ENCODE measurements around the gene UBE2L5.
"Not testable (repeated sequence)": the region's sequence is repeated elsewhere in the genome, so short reads cannot be mapped to it uniquely, and the experiment has no call there.

Gene UBE2L5

GRCh38 chr13:30440910-30441703 lies 18.8 kb downstream of the UBE2L5 start:
- DNase-seq (ENCODE audit: low read depth in 2 of 2): no peak

GRCh38 chr13:30442926-30443325 lies 20.6 kb downstream of the UBE2L5 start:
- DNase-seq (ENCODE audit: low read depth in 2 of 2): no peak

- DNase-seq (ENCODE audit: low read depth in 2 of 2): not testable (repeated sequence)
Measured at GRCh38 chr13:30443491-30443890, 21.2 kb downstream of the UBE2L5 start.

- no peak for DNase-seq (ENCODE audit: low read depth in 2 of 2)
Measured at GRCh38 chr13:30443957-30444404, 21.7 kb downstream of the UBE2L5 start.

- no peak for DNase-seq (ENCODE audit: low read depth in 2 of 2)
Measured at GRCh38 chr13:30446126-30446500, 23.8 kb downstream of the UBE2L5 start.

GRCh38 chr13:30448441-30448840 lies 26.1 kb downstream of the UBE2L5 start:
- DNase-seq (ENCODE audit: low read depth in 2 of 2): no peak

- no peak for DNase-seq (ENCODE audit: low read depth in 2 of 2)
Measured at GRCh38 chr13:30450066-30450465, 27.8 kb downstream of the UBE2L5 start.

GRCh38 chr13:30451476-30451875 lies 29.2 kb downstream of the UBE2L5 start:
- not testable (repeated sequence) for DNase-seq (ENCODE audit: low read depth in 2 of 2)

- DNase-seq (ENCODE audit: low read depth in 2 of 2): no peak
Measured at GRCh38 chr13:30453727-30454126, 31.4 kb downstream of the UBE2L5 start.

- no peak for DNase-seq (ENCODE audit: low read depth in 2 of 2)
Measured at GRCh38 chr13:30454991-30455390, 32.7 kb downstream of the UBE2L5 start.

GRCh38 chr13:30456290-30456689 lies 34.0 kb downstream of the UBE2L5 start:
- no peak for DNase-seq (ENCODE audit: low read depth in 2 of 2)

- no peak for DNase-seq (ENCODE audit: low read depth in 2 of 2)
Measured at GRCh38 chr13:30457306-30457891, 35.1 kb downstream of the UBE2L5 start.

- peak; percentile 28 to 39 for DNase-seq (ENCODE audit: low read depth in 2 of 2)
Measured at GRCh38 chr13:30461279-30462066, 39.2 kb downstream of the UBE2L5 start.

- peak in 1 of 2 experiments; percentile 27 for DNase-seq (ENCODE audit: low read depth in 2 of 2)
Measured at GRCh38 chr13:30463787-30464495, 41.6 kb downstream of the UBE2L5 start.

GRCh38 chr13:30464496-30465342 lies 42.4 kb downstream of the UBE2L5 start:
- peak; percentile 77 to 79 for DNase-seq (ENCODE audit: low read depth in 2 of 2)

GRCh38 chr13:30465343-30465592 lies 43.0 kb downstream of the UBE2L5 start:
- DNase-seq (ENCODE audit: low read depth in 2 of 2): no peak

GRCh38 chr13:30465593-30466357 lies 43.5 kb downstream of the UBE2L5 start, which contains the start of gene HMGB1:
HMGB1 (minus strand) TSS chr13:30465936; CDS start chr13:30463680, 2,256 bp downstream.
- DNase-seq (ENCODE audit: low read depth in 2 of 2): peak; percentile 99

- no peak for DNase-seq (ENCODE audit: low read depth in 2 of 2)
Measured at GRCh38 chr13:30466358-30466714, 44.0 kb downstream of the UBE2L5 start.

GRCh38 chr13:30466841-30467252 lies 44.6 kb downstream of the UBE2L5 start:
- DNase-seq (ENCODE audit: low read depth in 2 of 2): no peak

- DNase-seq (ENCODE audit: low read depth in 2 of 2): no peak
Measured at GRCh38 chr13:30473675-30474074, 51.4 kb downstream of the UBE2L5 start.

All from fibroblast of skin of left quadriceps (primary cell).